PC-9 (cell line): Measurements from ENCODE around the gene FAM163A.

Experiments
- EZH2 ChIP-seq: fragments of 200-600 bp; sonication (generic); IDR thresholded peaks from 2 replicates; pipeline ENCODE4 v1.8.0; 2017; ENCODE audit warnings: antibody characterized with exemption, low read depth
- TF ChIP-seq, protein P1 (sequence below): fragments of 200-600 bp; sonication (generic); conservative IDR thresholded peaks from 2 replicates; pipeline ENCODE4 v1.6.1; 2017; ENCODE audit warnings: mixed run types, antibody characterized with exemption, mild to moderate bottlenecking, moderate library complexity

DNA sequence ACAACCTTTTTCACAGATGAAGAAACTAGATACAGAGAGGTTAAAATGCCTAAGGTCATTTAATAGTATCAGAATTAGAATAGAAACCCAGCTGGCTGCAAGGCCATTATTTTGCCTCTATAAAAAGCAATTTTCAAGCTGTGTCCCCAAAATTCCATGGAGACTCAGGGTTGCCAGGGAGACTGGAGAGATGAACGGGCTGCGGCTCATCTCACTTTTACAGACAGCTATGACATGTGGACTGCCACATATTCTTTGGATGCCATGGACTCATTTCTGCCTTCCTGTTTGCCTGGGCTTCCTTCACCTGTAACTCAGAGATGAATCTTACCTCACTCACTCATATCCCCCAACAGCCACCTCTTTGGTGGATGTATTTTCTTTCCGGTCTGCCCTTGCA lies 117.6 kb downstream of the FAM163A start:
- TF ChIP-seq, protein P1, sequence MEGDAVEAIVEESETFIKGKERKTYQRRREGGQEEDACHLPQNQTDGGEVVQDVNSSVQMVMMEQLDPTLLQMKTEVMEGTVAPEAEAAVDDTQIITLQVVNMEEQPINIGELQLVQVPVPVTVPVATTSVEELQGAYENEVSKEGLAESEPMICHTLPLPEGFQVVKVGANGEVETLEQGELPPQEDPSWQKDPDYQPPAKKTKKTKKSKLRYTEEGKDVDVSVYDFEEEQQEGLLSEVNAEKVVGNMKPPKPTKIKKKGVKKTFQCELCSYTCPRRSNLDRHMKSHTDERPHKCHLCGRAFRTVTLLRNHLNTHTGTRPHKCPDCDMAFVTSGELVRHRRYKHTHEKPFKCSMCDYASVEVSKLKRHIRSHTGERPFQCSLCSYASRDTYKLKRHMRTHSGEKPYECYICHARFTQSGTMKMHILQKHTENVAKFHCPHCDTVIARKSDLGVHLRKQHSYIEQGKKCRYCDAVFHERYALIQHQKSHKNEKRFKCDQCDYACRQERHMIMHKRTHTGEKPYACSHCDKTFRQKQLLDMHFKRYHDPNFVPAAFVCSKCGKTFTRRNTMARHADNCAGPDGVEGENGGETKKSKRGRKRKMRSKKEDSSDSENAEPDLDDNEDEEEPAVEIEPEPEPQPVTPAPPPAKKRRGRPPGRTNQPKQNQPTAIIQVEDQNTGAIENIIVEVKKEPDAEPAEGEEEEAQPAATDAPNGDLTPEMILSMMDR: no peak
- no peak for TF ChIP-seq EZH2
